ENCODE data around the gene HMX1. TPM values are rescaled to one million over a fixed set of nuclear protein-coding genes. Genes with fewer than 3 reads are reported as not detected.
A peak's percentile ranks its signal among the peaks of the same experiment; 100 is the strongest.

Gene HMX1
- total RNA-seq, 1 donor from 2014 or later = not detected

- Mint-ChIP-seq H3K4me3 (no peak overlapping the region), H3K27me3 (peaks cover 59% of the 10 kb centered on the region), H3K9me3 (no peaks in the 10 kb centered on the region), H3K27ac (no peak overlapping the region), H3K4me1 (peaks cover 4% of the 10 kb centered on the region), H3K36me3 (ENCODE audit: low read depth) (no peaks in the 10 kb centered on the region)
- intact Hi-C loops (cut with micrococcal nuclease) = no loop called here
- no peak for DNase-seq
Measured at GRCh38 chr4:8863686-8864682, 7.7 kb downstream of the HMX1 start.

GRCh38 chr4:8862800-8863685 lies 8.6 kb downstream of the HMX1 start:
- H3K9me3 Mint-ChIP-seq = no peaks in the 10 kb centered on the region
- no peak for DNase-seq
- intact Hi-C loops (cut with micrococcal nuclease) = no loop called here
- no peak overlapping the region for H3K27ac Mint-ChIP-seq
- H3K27me3 Mint-ChIP-seq = peaks cover 55% of the 10 kb centered on the region
- H3K36me3 Mint-ChIP-seq (ENCODE audit: low read depth) = no peaks in the 10 kb centered on the region
- H3K4me1 Mint-ChIP-seq = peaks cover 5% of the 10 kb centered on the region
- no peak overlapping the region for H3K4me3 Mint-ChIP-seq

GRCh38 chr4:8862334-8862733 lies 9.3 kb downstream of the HMX1 start:
- DNase-seq = no peak
- Mint-ChIP-seq H3K27me3 (peaks cover 58% of the 10 kb centered on the region), H3K9me3 (no peaks in the 10 kb centered on the region), H3K4me3 (no peak overlapping the region), H3K36me3 (ENCODE audit: low read depth) (no peaks in the 10 kb centered on the region), H3K27ac (peak overlapping the region; percentile 8), H3K4me1 (peaks cover 5% of the 10 kb centered on the region)
- intact Hi-C loops (cut with micrococcal nuclease) = no loop called here

- H3K27me3 Mint-ChIP-seq = peaks cover 58% of the 10 kb centered on the region
- intact Hi-C loops (cut with micrococcal nuclease) = no loop called here
- H3K4me1 Mint-ChIP-seq = peaks cover 5% of the 10 kb centered on the region
- no peak for DNase-seq
- no peaks in the 10 kb centered on the region for H3K36me3 Mint-ChIP-seq (ENCODE audit: low read depth)
- H3K27ac Mint-ChIP-seq = peak overlapping the region; percentile 8
- no peak overlapping the region for H3K4me3 Mint-ChIP-seq
- no peaks in the 10 kb centered on the region for H3K9me3 Mint-ChIP-seq
Measured at GRCh38 chr4:8861576-8862295, 9.9 kb downstream of the HMX1 start.

GRCh38 chr4:8860892-8861575 lies 10.6 kb downstream of the HMX1 start:
- no peak overlapping the region for H3K27ac Mint-ChIP-seq
- no peaks in the 10 kb centered on the region for H3K36me3 Mint-ChIP-seq (ENCODE audit: low read depth)
- no peak overlapping the region for H3K4me3 Mint-ChIP-seq
- no peak for DNase-seq
- intact Hi-C loops (cut with micrococcal nuclease) = no loop called here
- H3K4me1 Mint-ChIP-seq = peaks cover 7% of the 10 kb centered on the region
- H3K27me3 Mint-ChIP-seq = peaks cover 58% of the 10 kb centered on the region
- no peaks in the 10 kb centered on the region for H3K9me3 Mint-ChIP-seq

- intact Hi-C loops (cut with micrococcal nuclease) = no loop called here
- Mint-ChIP-seq H3K27ac (no peak overlapping the region), H3K27me3 (peaks cover 62% of the 10 kb centered on the region), H3K36me3 (ENCODE audit: low read depth) (no peaks in the 10 kb centered on the region), H3K4me3 (no peak overlapping the region), H3K4me1 (peaks cover 7% of the 10 kb centered on the region), H3K9me3 (no peaks in the 10 kb centered on the region)
- no peak for DNase-seq
Measured at GRCh38 chr4:8860096-8860891, 11.3 kb downstream of the HMX1 start.

- DNase-seq = no peak
- Mint-ChIP-seq H3K4me1 (peaks cover 7% of the 10 kb centered on the region), H3K9me3 (no peaks in the 10 kb centered on the region), H3K27ac (peak overlapping the region; percentile 45), H3K36me3 (ENCODE audit: low read depth) (no peaks in the 10 kb centered on the region), H3K27me3 (peaks cover 65% of the 10 kb centered on the region), H3K4me3 (no peak overlapping the region)
- intact Hi-C loops (cut with micrococcal nuclease) = no loop called here
Measured at GRCh38 chr4:8859550-8860095, 12.0 kb downstream of the HMX1 start.

- peaks cover 7% of the 10 kb centered on the region for H3K4me1 Mint-ChIP-seq
- no peaks in the 10 kb centered on the region for H3K36me3 Mint-ChIP-seq (ENCODE audit: low read depth)
- H3K27ac Mint-ChIP-seq = no peak overlapping the region
- peaks cover 61% of the 10 kb centered on the region for H3K27me3 Mint-ChIP-seq
- intact Hi-C loops (cut with micrococcal nuclease) = no loop called here
- no peaks in the 10 kb centered on the region for H3K9me3 Mint-ChIP-seq
- no peak overlapping the region for H3K4me3 Mint-ChIP-seq
- no peak for DNase-seq
Measured at GRCh38 chr4:8858701-8859210, 12.9 kb downstream of the HMX1 start.

GRCh38 chr4:8857766-8858700 lies 13.6 kb downstream of the HMX1 start:
- DNase-seq = peak; percentile 59
- intact Hi-C loops (cut with micrococcal nuclease) = no loop called here
- Mint-ChIP-seq H3K27ac (peak overlapping the region; percentile 37), H3K4me1 (peaks cover 7% of the 10 kb centered on the region), H3K9me3 (no peaks in the 10 kb centered on the region), H3K36me3 (ENCODE audit: low read depth) (no peaks in the 10 kb centered on the region), H3K27me3 (peaks cover 63% of the 10 kb centered on the region), H3K4me3 (no peak overlapping the region)

- Mint-ChIP-seq H3K27ac (no peak overlapping the region), H3K36me3 (ENCODE audit: low read depth) (no peaks in the 10 kb centered on the region), H3K27me3 (peaks cover 54% of the 10 kb centered on the region), H3K4me1 (peaks cover 7% of the 10 kb centered on the region), H3K9me3 (no peaks in the 10 kb centered on the region), H3K4me3 (no peak overlapping the region)
- DNase-seq = no peak
- intact Hi-C loops (cut with micrococcal nuclease) = no loop called here
Measured at GRCh38 chr4:8856835-8857621, 14.6 kb downstream of the HMX1 start.

- peaks cover 49% of the 10 kb centered on the region for H3K27me3 Mint-ChIP-seq
- H3K4me1 Mint-ChIP-seq = peaks cover 7% of the 10 kb centered on the region
- H3K9me3 Mint-ChIP-seq = no peaks in the 10 kb centered on the region
- H3K4me3 Mint-ChIP-seq = no peak overlapping the region
- intact Hi-C loops (cut with micrococcal nuclease) = no loop called here
- DNase-seq = no peak
- no peaks in the 10 kb centered on the region for H3K36me3 Mint-ChIP-seq (ENCODE audit: low read depth)
- no peak overlapping the region for H3K27ac Mint-ChIP-seq
Measured at GRCh38 chr4:8855818-8856245, 15.8 kb downstream of the HMX1 start.

Measured in activated CD4-positive, alpha-beta T cell treated with anti-CD3 and anti-CD28 coated beads, Interleukin-2, amount 10 ng/mL, durations not matched to agents 24 days and 14 days (primary cell).